ENCODE measurements around the gene DPP6. TPM values are rescaled to one million over a fixed set of nuclear protein-coding genes. Genes with fewer than 3 reads are reported as not detected.
"Not testable (repeated sequence)": the region's sequence is repeated elsewhere in the genome, so short reads cannot be mapped to it uniquely, and the experiment has no call there.

Gene DPP6
- total RNA-seq, 1 experiment from 2014 or later = not detected

- TF ChIP-seq ZNF281 (CRISPR knock-in tag; IDR thresholded peaks at IDR 0.05) (no peak), ZNF219 (CRISPR knock-in tag; IDR thresholded peaks at IDR 0.05; ENCODE audit: borderline replicate concordance) (no peak), FOXP1 (CRISPR knock-in tag; IDR thresholded peaks at IDR 0.05; ENCODE audit: borderline replicate concordance) (no peak), E2F1 (CRISPR knock-in tag; IDR thresholded peaks at IDR 0.05) (no peak), ZNF425 (CRISPR knock-in tag; conservative IDR thresholded peaks at IDR 0.05) (no peak), CDX4 (CRISPR knock-in tag; IDR thresholded peaks at IDR 0.05; ENCODE audit: borderline replicate concordance) (no peak), PRDM15 (CRISPR knock-in tag; IDR thresholded peaks at IDR 0.05) (no peak), ZMAT4 (CRISPR knock-in tag; IDR thresholded peaks at IDR 0.05) (no peak), JAZF1 (CRISPR knock-in tag; IDR thresholded peaks at IDR 0.05) (no peak), RORB (CRISPR knock-in tag; IDR thresholded peaks at IDR 0.05) (no peak), ZNF121 (CRISPR knock-in tag; IDR thresholded peaks at IDR 0.05) (no peak), ZSCAN18 (CRISPR knock-in tag; IDR thresholded peaks at IDR 0.05) (no peak), TEAD1 (CRISPR knock-in tag; IDR thresholded peaks at IDR 0.05) (no peak), E2F5 (CRISPR knock-in tag; IDR thresholded peaks at IDR 0.05) (no peak)
Observed at GRCh38 chr7:154931906-154932305, 879.7 kb downstream of the DPP6 start (continued).

- POLR2A ChIA-PET; H3K27me3 Mint-ChIP-seq (ENCODE audit: low read depth); H3K4me3 Mint-ChIP-seq; ATAC-seq; H3K27ac Mint-ChIP-seq; CTCF ChIA-PET; DNase-seq (ENCODE audit: low spot score): not testable (repeated sequence)
- H3K36me3 Mint-ChIP-seq = peaks cover 45% of the 10 kb centered on the region
- H3K4me1 Mint-ChIP-seq = peaks cover 20% of the 10 kb centered on the region
- peaks cover 72% of the 10 kb centered on the region for H3K9me3 Mint-ChIP-seq
Observed at GRCh38 chr7:154934353-154934952, 882.3 kb downstream of the DPP6 start.
